NCI-H2081 (cell line): Measurements from ENCODE around the gene C1orf74.

Source experiments
- DNase-seq, 2 experiments: peaks; one replicate each; lab custom pipeline; 2025; lab: John Stamatoyannopoulos, UW

Gene C1orf74

GRCh38 chr1:209784265-209785169, at the start of gene C1orf74:
Gene C1orf74, minus strand, starts transcription at chr1:209784559. Its CDS starts 925 bp downstream, at chr1:209783634.
- DNase-seq = peak; percentile 99

- DNase-seq = no peak
These were observed 47.3 kb upstream of the C1orf74 start for GRCh38 chr1:209831615-209832014.

- DNase-seq = no peak
These were observed 46.4 kb upstream of the C1orf74 start for GRCh38 chr1:209830722-209831121.

- no peak for DNase-seq
These were observed 45.4 kb upstream of the C1orf74 start for GRCh38 chr1:209829716-209830115.

- peak; percentile 98 to 99 for DNase-seq
These were observed 43.3 kb upstream of the C1orf74 start, which contains the start of gene UTP25 for GRCh38 chr1:209827384-209828262. Gene UTP25, plus strand, starts transcription at chr1:209827972. Its CDS starts 92 bp downstream, at chr1:209828064.

- DNase-seq = no peak
These were observed 41.5 kb upstream of the C1orf74 start for GRCh38 chr1:209825591-209826434.

- DNase-seq = peak; percentile 71 to 75
These were observed 39.0 kb upstream of the C1orf74 start for GRCh38 chr1:209823143-209824041.

- no peak for DNase-seq
These were observed 38.3 kb upstream of the C1orf74 start for GRCh38 chr1:209822706-209823105.

GRCh38 chr1:209820986-209821385, 36.6 kb upstream of the C1orf74 start:
- DNase-seq = no peak

- DNase-seq = no peak
These were observed 34.7 kb upstream of the C1orf74 start for GRCh38 chr1:209819058-209819457.

GRCh38 chr1:209817691-209818090, 33.3 kb upstream of the C1orf74 start:
- no peak for DNase-seq

- DNase-seq = no peak
These were observed 32.6 kb upstream of the C1orf74 start for GRCh38 chr1:209816923-209817322.

- no peak for DNase-seq
These were observed 31.6 kb upstream of the C1orf74 start for GRCh38 chr1:209815931-209816341.

GRCh38 chr1:209815490-209815889, 31.1 kb upstream of the C1orf74 start:
- no peak for DNase-seq

GRCh38 chr1:209813902-209814301, 29.5 kb upstream of the C1orf74 start:
- no peak for DNase-seq

- DNase-seq = no peak
These were observed 26.4 kb upstream of the C1orf74 start for GRCh38 chr1:209810783-209811182.

- no peak for DNase-seq
These were observed 25.3 kb upstream of the C1orf74 start for GRCh38 chr1:209809611-209810010.

- peak; percentile 15 to 43 for DNase-seq
These were observed 23.8 kb upstream of the C1orf74 start for GRCh38 chr1:209808059-209808581.

- DNase-seq = no peak
These were observed 23.1 kb upstream of the C1orf74 start for GRCh38 chr1:209807509-209807908.
